Measurements from ENCODE around the gene DPH7. TPM values are rescaled to one million over a fixed set of nuclear protein-coding genes. Genes with fewer than 3 reads are reported as not detected.

The DPH7 gene
- total RNA-seq, 3 donors from 2014 or later, result 34.1 to 37.7 (median 35.2) TPM

GRCh38 chr9:137593176-137593575 lies 14.5 kb upstream of the DPH7 start:
- Mint-ChIP-seq H3K9me3 (no peaks in the 10 kb centered on the region), H3K27me3 (ENCODE audit: low read depth) (no peaks in the 10 kb centered on the region), H3K4me1 (ENCODE audit: low read depth) (peaks cover 7% of the 10 kb centered on the region), H3K4me3 (no peak overlapping the region), H3K36me3 (ENCODE audit: insufficient read depth) (no peaks in the 10 kb centered on the region)
- ATAC-seq (no peak), DNase-seq (no peak)

- ATAC-seq (no peak), DNase-seq (no peak)
- Mint-ChIP-seq H3K36me3 (ENCODE audit: insufficient read depth) (peaks cover 3% of the 10 kb centered on the region), H3K4me1 (ENCODE audit: low read depth) (peaks cover 11% of the 10 kb centered on the region), H3K27me3 (ENCODE audit: low read depth) (no peaks in the 10 kb centered on the region), H3K4me3 (no peak overlapping the region), H3K9me3 (no peaks in the 10 kb centered on the region)
These were observed 14.0 kb upstream of the DPH7 start for GRCh38 chr9:137592767-137593166.

GRCh38 chr9:137590469-137591383 lies 12.0 kb upstream of the DPH7 start, which contains the start of gene ZMYND19:
TSS of gene ZMYND19 (minus strand) at chr9:137590512. CDS start at chr9:137590263, 249 bp downstream.
- no peaks in the 10 kb centered on the region for H3K9me3 Mint-ChIP-seq

GRCh38 chr9:137590123-137590468 lies 11.4 kb upstream of the DPH7 start:
- Mint-ChIP-seq H3K36me3 (ENCODE audit: insufficient read depth) (peaks cover 12% of the 10 kb centered on the region), H3K4me3 (no peak overlapping the region), H3K4me1 (ENCODE audit: low read depth) (peaks cover 13% of the 10 kb centered on the region), H3K9me3 (no peaks in the 10 kb centered on the region), H3K27me3 (ENCODE audit: low read depth) (no peaks in the 10 kb centered on the region)
- no peak for DNase-seq
- peak; percentile 28 to 38 for ATAC-seq

More at GRCh38 chr9:137590469-137591383, 12.0 kb upstream of the DPH7 start, which contains the start of gene ZMYND19:
- H3K27me3 Mint-ChIP-seq (ENCODE audit: low read depth), result no peaks in the 10 kb centered on the region
- peak; percentile 96 to 97 for ATAC-seq
- H3K4me3 Mint-ChIP-seq, result peak within 1 kb of the TSS; percentile 95
- H3K4me1 Mint-ChIP-seq (ENCODE audit: low read depth), result peaks cover 13% of the 10 kb centered on the region
- DNase-seq, result peak; percentile 89
- H3K36me3 Mint-ChIP-seq (ENCODE audit: insufficient read depth), result peaks cover 12% of the 10 kb centered on the region

GRCh38 chr9:137589441-137590122 lies 10.9 kb upstream of the DPH7 start:
- Mint-ChIP-seq H3K9me3 (no peaks in the 10 kb centered on the region), H3K4me1 (ENCODE audit: low read depth) (peaks cover 13% of the 10 kb centered on the region), H3K4me3 (peak overlapping the region; percentile 87), H3K27me3 (ENCODE audit: low read depth) (no peaks in the 10 kb centered on the region), H3K36me3 (ENCODE audit: insufficient read depth) (peaks cover 12% of the 10 kb centered on the region)
- DNase-seq (no peak), ATAC-seq (peak; percentile 11 to 15)

GRCh38 chr9:137588891-137589290 lies 10.2 kb upstream of the DPH7 start:
- Mint-ChIP-seq H3K4me1 (ENCODE audit: low read depth) (peaks cover 13% of the 10 kb centered on the region), H3K36me3 (ENCODE audit: insufficient read depth) (peaks cover 12% of the 10 kb centered on the region), H3K27me3 (ENCODE audit: low read depth) (no peaks in the 10 kb centered on the region), H3K9me3 (no peaks in the 10 kb centered on the region), H3K4me3 (peak overlapping the region; percentile 87)
- no peak for DNase-seq
- no peak for ATAC-seq

GRCh38 chr9:137588311-137588710 lies 9.6 kb upstream of the DPH7 start:
- no peak for ATAC-seq
- Mint-ChIP-seq H3K4me1 (ENCODE audit: low read depth) (peaks cover 13% of the 10 kb centered on the region), H3K36me3 (ENCODE audit: insufficient read depth) (peaks cover 12% of the 10 kb centered on the region), H3K9me3 (no peaks in the 10 kb centered on the region), H3K4me3 (peak overlapping the region; percentile 87), H3K27me3 (ENCODE audit: low read depth) (no peaks in the 10 kb centered on the region)
- no peak for DNase-seq

- Mint-ChIP-seq H3K36me3 (ENCODE audit: insufficient read depth) (peaks cover 16% of the 10 kb centered on the region), H3K4me1 (ENCODE audit: low read depth) (peaks cover 13% of the 10 kb centered on the region), H3K9me3 (no peaks in the 10 kb centered on the region), H3K27me3 (ENCODE audit: low read depth) (no peaks in the 10 kb centered on the region), H3K4me3 (no peak overlapping the region)
- DNase-seq (no peak), ATAC-seq (no peak)
These were observed 8.1 kb upstream of the DPH7 start for GRCh38 chr9:137586854-137587253.

- H3K9me3 Mint-ChIP-seq, result no peaks in the 10 kb centered on the region
These were observed 5.2 kb upstream of the DPH7 start for GRCh38 chr9:137583957-137584356.

GRCh38 chr9:137583347-137583746 lies 4.6 kb upstream of the DPH7 start:
- DNase-seq (no peak), ATAC-seq (no peak)
- no peaks in the 10 kb centered on the region for H3K27me3 Mint-ChIP-seq (ENCODE audit: low read depth)
- H3K4me3 Mint-ChIP-seq, result no peak overlapping the region
- peaks cover 20% of the 10 kb centered on the region for H3K36me3 Mint-ChIP-seq (ENCODE audit: insufficient read depth)
- no peaks in the 10 kb centered on the region for H3K9me3 Mint-ChIP-seq
- peaks cover 13% of the 10 kb centered on the region for H3K4me1 Mint-ChIP-seq (ENCODE audit: low read depth)

More at GRCh38 chr9:137583957-137584356, 5.2 kb upstream of the DPH7 start:
- H3K36me3 Mint-ChIP-seq (ENCODE audit: insufficient read depth), result peaks cover 20% of the 10 kb centered on the region
- no peaks in the 10 kb centered on the region for H3K27me3 Mint-ChIP-seq (ENCODE audit: low read depth)
- DNase-seq, result no peak
- H3K4me1 Mint-ChIP-seq (ENCODE audit: low read depth), result peaks cover 12% of the 10 kb centered on the region
- ATAC-seq, result no peak
- H3K4me3 Mint-ChIP-seq, result no peak overlapping the region

- DNase-seq, result no peak
- Mint-ChIP-seq H3K36me3 (ENCODE audit: insufficient read depth) (peaks cover 14% of the 10 kb centered on the region), H3K4me3 (no peak overlapping the region)
These were observed 3.6 kb upstream of the DPH7 start for GRCh38 chr9:137582286-137582860.

GRCh38 chr9:137581361-137582285 lies 2.9 kb upstream of the DPH7 start:
- peaks cover 10% of the 10 kb centered on the region for H3K36me3 Mint-ChIP-seq (ENCODE audit: insufficient read depth)
- no peaks in the 10 kb centered on the region for H3K9me3 Mint-ChIP-seq
- ATAC-seq (no peak), DNase-seq (no peak)
- H3K4me3 Mint-ChIP-seq, result no peak overlapping the region
- H3K4me1 Mint-ChIP-seq (ENCODE audit: low read depth), result peaks cover 19% of the 10 kb centered on the region
- H3K27me3 Mint-ChIP-seq (ENCODE audit: low read depth), result no peaks in the 10 kb centered on the region

More at GRCh38 chr9:137582286-137582860, 3.6 kb upstream of the DPH7 start:
- no peak for ATAC-seq
- no peaks in the 10 kb centered on the region for H3K27me3 Mint-ChIP-seq (ENCODE audit: low read depth)
- H3K4me1 Mint-ChIP-seq (ENCODE audit: low read depth), result peaks cover 12% of the 10 kb centered on the region
- H3K9me3 Mint-ChIP-seq, result no peaks in the 10 kb centered on the region

- H3K4me1 Mint-ChIP-seq (ENCODE audit: low read depth), result peaks cover 26% of the 10 kb centered on the region
These were observed 2.2 kb upstream of the DPH7 start for GRCh38 chr9:137580954-137581322.

More at GRCh38 chr9:137580954-137581322, 2.2 kb upstream of the DPH7 start:
- H3K4me3 Mint-ChIP-seq, result no peak overlapping the region
- peaks cover 9% of the 10 kb centered on the region for H3K36me3 Mint-ChIP-seq (ENCODE audit: insufficient read depth)
- no peaks in the 10 kb centered on the region for H3K27me3 Mint-ChIP-seq (ENCODE audit: low read depth)
- DNase-seq (no peak), ATAC-seq (no peak)
- no peaks in the 10 kb centered on the region for H3K9me3 Mint-ChIP-seq
